IPS-18c (cell line): ENCODE measurements around the gene INTS15.
"Not testable (repeated sequence)": the region's sequence is repeated elsewhere in the genome, so short reads cannot be mapped to it uniquely, and the experiment has no call there.

Experiments
- H3K4me3 ChIP-seq: 2 replicates; pipeline ENCODE4 v1.7.0; 2013; ENCODE audit warnings: low read depth, mild to moderate bottlenecking, low read length, moderate library complexity; ENCODE audit not compliant: insufficient read depth
- H3K9me3 ChIP-seq: one replicate; pipeline ENCODE4 v1.6.1; 2013; ENCODE audit warnings: mild to moderate bottlenecking, low read length, moderate library complexity; ENCODE audit not compliant: control insufficient read depth, insufficient read depth

Gene INTS15

GRCh38 chr7:6575281-6576023 is 14.4 kb upstream of the INTS15 start:
- H3K4me3 ChIP-seq = no peak overlapping the region
- H3K9me3 ChIP-seq = peaks cover 2% of the 10 kb centered on the region

- H3K4me3 ChIP-seq = no peak overlapping the region
Observed at GRCh38 chr7:6576024-6576866, 13.6 kb upstream of the INTS15 start.

GRCh38 chr7:6576867-6577368 is 12.9 kb upstream of the INTS15 start:
- peak overlapping the region; percentile 78 for H3K4me3 ChIP-seq
- H3K9me3 ChIP-seq = not testable (repeated sequence)

More at GRCh38 chr7:6576024-6576866, 13.6 kb upstream of the INTS15 start:
- H3K9me3 ChIP-seq = peaks cover 2% of the 10 kb centered on the region

- H3K4me3 ChIP-seq = peak within 1 kb of the TSS; percentile 78
- no peaks in the 10 kb centered on the region for H3K9me3 ChIP-seq
Observed at GRCh38 chr7:6577369-6578113, 12.3 kb upstream of the INTS15 start, which contains the start of gene ZDHHC4. Gene ZDHHC4, plus strand, starts transcription at chr7:6577454. Its CDS starts 3,108 bp downstream, at chr7:6580562.

GRCh38 chr7:6578114-6579084 is 11.4 kb upstream of the INTS15 start:
- no peak overlapping the region; the same call in 1 of the 2 replicates for H3K4me3 ChIP-seq

GRCh38 chr7:6579446-6579845 is 10.4 kb upstream of the INTS15 start:
- Histone ChIP-seq H3K9me3 (no peaks in the 10 kb centered on the region), H3K4me3 (no peak overlapping the region)

More at GRCh38 chr7:6578114-6579084, 11.4 kb upstream of the INTS15 start:
- H3K9me3 ChIP-seq = no peaks in the 10 kb centered on the region

GRCh38 chr7:6585746-6586432 is 3.9 kb upstream of the INTS15 start:
- H3K9me3 ChIP-seq, H3K4me3 ChIP-seq: not testable (repeated sequence)

GRCh38 chr7:6588566-6588965 is 1.3 kb upstream of the INTS15 start:
- H3K9me3 ChIP-seq = no peaks in the 10 kb centered on the region

GRCh38 chr7:6589151-6589828 is 531 bp upstream of the INTS15 start:
- H3K9me3 ChIP-seq = no peaks in the 10 kb centered on the region
- H3K4me3 ChIP-seq = peak overlapping the region; percentile 41; the same call in 1 of the 2 replicates

More at GRCh38 chr7:6588566-6588965, 1.3 kb upstream of the INTS15 start:
- no peak overlapping the region for H3K4me3 ChIP-seq

GRCh38 chr7:6590645-6591110 is 857 bp downstream of the INTS15 start:
- peak overlapping the region; percentile 98 for H3K4me3 ChIP-seq

GRCh38 chr7:6600093-6600492 is 10.3 kb downstream of the INTS15 start:
- no peaks in the 10 kb centered on the region for H3K9me3 ChIP-seq

More at GRCh38 chr7:6590645-6591110, 857 bp downstream of the INTS15 start:
- H3K9me3 ChIP-seq = no peaks in the 10 kb centered on the region

GRCh38 chr7:6604458-6604857 is 14.6 kb downstream of the INTS15 start:
- Histone ChIP-seq H3K4me3 (no peak overlapping the region), H3K9me3 (no peaks in the 10 kb centered on the region)

More at GRCh38 chr7:6600093-6600492, 10.3 kb downstream of the INTS15 start:
- no peak overlapping the region for H3K4me3 ChIP-seq

- H3K9me3 ChIP-seq = no peaks in the 10 kb centered on the region
- H3K4me3 ChIP-seq = no peak overlapping the region
Observed at GRCh38 chr7:6606866-6607583, 17.2 kb downstream of the INTS15 start.

GRCh38 chr7:6607651-6608051 is 17.8 kb downstream of the INTS15 start:
- H3K9me3 ChIP-seq = no peaks in the 10 kb centered on the region
- no peak overlapping the region for H3K4me3 ChIP-seq
